ENCODE results near the gene DLGAP3. TPM values are rescaled to one million over a fixed set of nuclear protein-coding genes. Genes with fewer than 3 reads are reported as not detected.

Gene DLGAP3
- polyA plus RNA-seq, 1 experiment, result not detected

DNA sequence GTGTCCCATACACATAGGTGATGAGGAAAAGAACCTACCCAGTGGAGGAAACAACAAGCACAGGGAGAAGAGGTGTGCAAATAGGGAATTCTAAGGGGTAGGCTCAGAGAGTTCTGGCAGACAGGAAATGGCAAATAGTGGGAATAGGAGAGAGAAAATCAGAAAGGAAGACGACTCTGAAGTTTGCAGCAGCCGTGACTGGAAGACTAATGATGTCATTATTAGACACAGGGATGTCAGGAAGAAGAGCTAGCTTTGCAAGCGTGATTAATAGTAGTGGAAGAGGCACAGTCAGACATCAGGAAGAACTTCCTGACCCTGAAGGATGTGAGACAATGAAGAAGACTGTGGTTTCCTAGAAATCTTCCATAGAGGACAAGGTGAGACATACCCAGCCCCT is 21.1 kb downstream of the DLGAP3 start:
- no peak for DNase-seq (ENCODE audit: low read depth)
- Histone ChIP-seq H3K4me3 (ENCODE audit: low read depth, low read length) (no peak overlapping the region), H3K36me3 (ENCODE audit: control insufficient read depth, insufficient read depth, low read length) (no peaks in the 10 kb centered on the region), H3K27me3 (ENCODE audit: control insufficient read depth, insufficient read depth, low read length) (no peaks in the 10 kb centered on the region; the same call in 1 of the 2 replicates)
- TF ChIP-seq, protein P1, sequence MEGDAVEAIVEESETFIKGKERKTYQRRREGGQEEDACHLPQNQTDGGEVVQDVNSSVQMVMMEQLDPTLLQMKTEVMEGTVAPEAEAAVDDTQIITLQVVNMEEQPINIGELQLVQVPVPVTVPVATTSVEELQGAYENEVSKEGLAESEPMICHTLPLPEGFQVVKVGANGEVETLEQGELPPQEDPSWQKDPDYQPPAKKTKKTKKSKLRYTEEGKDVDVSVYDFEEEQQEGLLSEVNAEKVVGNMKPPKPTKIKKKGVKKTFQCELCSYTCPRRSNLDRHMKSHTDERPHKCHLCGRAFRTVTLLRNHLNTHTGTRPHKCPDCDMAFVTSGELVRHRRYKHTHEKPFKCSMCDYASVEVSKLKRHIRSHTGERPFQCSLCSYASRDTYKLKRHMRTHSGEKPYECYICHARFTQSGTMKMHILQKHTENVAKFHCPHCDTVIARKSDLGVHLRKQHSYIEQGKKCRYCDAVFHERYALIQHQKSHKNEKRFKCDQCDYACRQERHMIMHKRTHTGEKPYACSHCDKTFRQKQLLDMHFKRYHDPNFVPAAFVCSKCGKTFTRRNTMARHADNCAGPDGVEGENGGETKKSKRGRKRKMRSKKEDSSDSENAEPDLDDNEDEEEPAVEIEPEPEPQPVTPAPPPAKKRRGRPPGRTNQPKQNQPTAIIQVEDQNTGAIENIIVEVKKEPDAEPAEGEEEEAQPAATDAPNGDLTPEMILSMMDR (IDR thresholded peaks at IDR 0.05; ENCODE audit: insufficient read depth, low read depth, low read length), result no peak
- ChIA-PET CTCF (interaction anchor here (0.5 to 1.5 kb wide), 2 partner anchors 11 to 389 kb away, joined by 3 to 5 read pairs; no protein-coding TSS in a partner anchor), POLR2A (no interaction called here)

DNA sequence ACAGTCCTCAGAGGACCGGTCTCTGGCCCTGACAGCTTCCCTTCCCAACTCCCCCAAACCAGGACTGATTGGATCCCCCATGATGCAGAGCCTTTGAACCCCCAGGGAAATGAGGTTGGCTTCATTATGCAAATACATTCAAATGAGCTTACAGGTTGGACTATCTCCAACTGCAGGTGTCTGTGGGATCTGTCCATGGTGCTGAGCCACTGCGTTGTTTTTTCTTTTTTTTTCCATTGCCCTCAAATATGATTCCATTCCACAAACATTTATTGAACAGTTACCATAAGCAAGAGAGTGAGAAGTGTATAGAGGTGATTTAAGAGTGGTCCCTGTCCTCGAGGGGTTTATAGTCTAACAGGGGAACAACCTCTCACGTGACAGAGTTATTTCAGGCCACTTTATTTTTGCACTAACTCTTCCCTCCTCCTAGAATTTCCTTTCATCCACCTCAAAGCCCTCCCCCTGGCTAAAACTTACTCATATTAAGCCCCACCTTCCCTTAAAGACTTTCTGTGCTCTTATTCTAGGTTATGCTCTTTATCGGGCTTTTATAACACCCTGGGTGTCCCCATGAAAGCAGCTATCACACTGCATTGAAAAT is 21.9 kb downstream of the DLGAP3 start:
- Histone ChIP-seq H3K36me3 (ENCODE audit: control insufficient read depth, insufficient read depth, low read length) (no peaks in the 10 kb centered on the region), H3K27me3 (ENCODE audit: control insufficient read depth, insufficient read depth, low read length) (no peaks in the 10 kb centered on the region; the same call in 1 of the 2 replicates), H3K4me3 (ENCODE audit: low read depth, low read length) (no peak overlapping the region)
- CTCF ChIA-PET, result interaction anchor here (1.5 kb wide), 1 partner anchor 11 kb away, joined by 5 read pairs; no protein-coding TSS in a partner anchor
- TF ChIP-seq, protein P1 (IDR thresholded peaks at IDR 0.05; ENCODE audit: insufficient read depth, low read depth, low read length), result no peak
- DNase-seq (ENCODE audit: low read depth), result no peak
- POLR2A ChIA-PET, result no interaction called here

- TF ChIP-seq, protein P1 (IDR thresholded peaks at IDR 0.05; ENCODE audit: insufficient read depth, low read depth, low read length), result no peak
- no peak for DNase-seq (ENCODE audit: low read depth)
- POLR2A ChIA-PET, result no interaction called here
These were observed 22.7 kb downstream of the DLGAP3 start for GRCh38 chr1:34906756-34907155.

GRCh38 chr1:34906222-34906621 is 23.2 kb downstream of the DLGAP3 start:
- no peaks in the 10 kb centered on the region for H3K36me3 ChIP-seq (ENCODE audit: control insufficient read depth, insufficient read depth, low read length)
- H3K27me3 ChIP-seq (ENCODE audit: control insufficient read depth, insufficient read depth, low read length), result no peaks in the 10 kb centered on the region; the same call in 1 of the 2 replicates
- no peak overlapping the region for H3K4me3 ChIP-seq (ENCODE audit: low read depth, low read length)
- CTCF ChIA-PET, result interaction anchor here (0.7 kb wide), 1 partner anchor 15 kb away, joined by 3 read pairs; no protein-coding TSS in a partner anchor
- TF ChIP-seq, protein P1 (IDR thresholded peaks at IDR 0.05; ENCODE audit: insufficient read depth, low read depth, low read length), result no peak
- POLR2A ChIA-PET, result no interaction called here
- DNase-seq (ENCODE audit: low read depth), result no peak

More at GRCh38 chr1:34906756-34907155, 22.7 kb downstream of the DLGAP3 start:
- H3K27me3 ChIP-seq (ENCODE audit: control insufficient read depth, insufficient read depth, low read length), result no peaks in the 10 kb centered on the region; the same call in 1 of the 2 replicates
- no peaks in the 10 kb centered on the region for H3K36me3 ChIP-seq (ENCODE audit: control insufficient read depth, insufficient read depth, low read length)
- CTCF ChIA-PET, result interaction anchor here (1.5 kb wide), 1 partner anchor 10 kb away, joined by 5 read pairs; no protein-coding TSS in a partner anchor
- H3K4me3 ChIP-seq (ENCODE audit: low read depth, low read length), result no peak overlapping the region

- ChIA-PET CTCF (no interaction called here), POLR2A (no interaction called here)
- Histone ChIP-seq H3K27me3 (ENCODE audit: control insufficient read depth, insufficient read depth, low read length) (no peaks in the 10 kb centered on the region; the same call in 1 of the 2 replicates), H3K36me3 (ENCODE audit: control insufficient read depth, insufficient read depth, low read length) (no peaks in the 10 kb centered on the region), H3K4me3 (ENCODE audit: low read depth, low read length) (no peak overlapping the region)
- TF ChIP-seq, protein P1 (IDR thresholded peaks at IDR 0.05; ENCODE audit: insufficient read depth, low read depth, low read length), result no peak
- no peak for DNase-seq (ENCODE audit: low read depth)
These were observed 24.4 kb downstream of the DLGAP3 start for GRCh38 chr1:34905098-34905459.
